Spleen (tissue), 7 donors: ENCODE measurements around the gene RARS1.

ENCODE experiments used
- POLR2A ChIP-seq, 3 donors: fragments of 450-650 bp; IDR thresholded peaks; one replicate each; pipeline ENCODE4 v1.5.1; 2017; ENCODE audit warnings: antibody characterized with exemption in 3 of 3, mild to moderate bottlenecking in 1 of 3
- POLR2AphosphoS5 ChIP-seq, 3 donors: sonication (generic); formaldehyde crosslinking; IDR thresholded peaks; one replicate each; pipeline ENCODE4 v1.5.1; 2017; ENCODE audit warnings: antibody characterized with exemption in 3 of 3
- TF ChIP-seq, protein P1 (sequence below), 11 experiments: fragments of 200-600 bp in 7 of 11; fragments of 450-650 bp in 4 of 11; sonication (generic) in 4 of 11; IDR thresholded peaks in 8 of 11; conservative IDR thresholded peaks in 3 of 11; 1 replicate in 7 of 11; 2 replicates in 4 of 11; pipeline versions ENCODE4 v1.4.0 to v1.8.0; 2016 to 2021; ENCODE audit warnings: antibody characterized with exemption in 11 of 11, inconsistent platforms in 4 of 11, mild to moderate bottlenecking in 1 of 11
- donor health status: DM: no; HTN: no; CAD: no; lungs with moderate emphysema.
- donor health status: DM: no; HTN: no; CAD: no.
- donor health status: DM: no; HTN: no; CAD: no.

DNA sequence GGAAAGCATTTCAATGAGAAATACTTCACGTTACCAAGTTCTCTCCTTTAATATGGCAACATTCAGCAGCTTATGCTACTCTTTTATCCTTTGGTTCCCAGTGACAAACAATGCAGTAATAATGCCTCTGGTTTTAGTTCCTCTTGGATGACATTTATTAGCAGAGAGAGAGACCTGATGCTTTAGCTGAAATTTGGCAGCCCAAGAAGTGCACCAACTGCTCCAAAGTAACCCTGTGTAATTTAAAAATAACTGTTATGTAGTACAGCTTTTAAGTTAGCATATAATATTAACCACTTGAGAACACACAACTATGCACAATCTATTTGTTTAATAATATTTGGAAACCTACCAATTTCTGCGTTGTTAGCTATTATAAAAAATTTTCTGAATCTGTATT, 71.1 kb downstream of the RARS1 start:
- TF ChIP-seq, protein P1, sequence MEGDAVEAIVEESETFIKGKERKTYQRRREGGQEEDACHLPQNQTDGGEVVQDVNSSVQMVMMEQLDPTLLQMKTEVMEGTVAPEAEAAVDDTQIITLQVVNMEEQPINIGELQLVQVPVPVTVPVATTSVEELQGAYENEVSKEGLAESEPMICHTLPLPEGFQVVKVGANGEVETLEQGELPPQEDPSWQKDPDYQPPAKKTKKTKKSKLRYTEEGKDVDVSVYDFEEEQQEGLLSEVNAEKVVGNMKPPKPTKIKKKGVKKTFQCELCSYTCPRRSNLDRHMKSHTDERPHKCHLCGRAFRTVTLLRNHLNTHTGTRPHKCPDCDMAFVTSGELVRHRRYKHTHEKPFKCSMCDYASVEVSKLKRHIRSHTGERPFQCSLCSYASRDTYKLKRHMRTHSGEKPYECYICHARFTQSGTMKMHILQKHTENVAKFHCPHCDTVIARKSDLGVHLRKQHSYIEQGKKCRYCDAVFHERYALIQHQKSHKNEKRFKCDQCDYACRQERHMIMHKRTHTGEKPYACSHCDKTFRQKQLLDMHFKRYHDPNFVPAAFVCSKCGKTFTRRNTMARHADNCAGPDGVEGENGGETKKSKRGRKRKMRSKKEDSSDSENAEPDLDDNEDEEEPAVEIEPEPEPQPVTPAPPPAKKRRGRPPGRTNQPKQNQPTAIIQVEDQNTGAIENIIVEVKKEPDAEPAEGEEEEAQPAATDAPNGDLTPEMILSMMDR (IDR thresholded peaks at IDR 0.05 in 8 of 11, conservative IDR thresholded peaks at IDR 0.05 in 3 of 11), result no peak
- TF ChIP-seq POLR2A (IDR thresholded peaks at IDR 0.05), result no peak
- TF ChIP-seq POLR2AphosphoS5 (IDR thresholded peaks at IDR 0.05), result no peak
